K562 (cell line): ENCODE results near the gene CHSY1. TPM values are rescaled to one million over a fixed set of nuclear protein-coding genes. Genes with fewer than 3 reads are reported as not detected.

Source experiments
- ATAC-seq: fragments of 200-7000 bp; cut with Tn5 transposase; 3 replicates; pipeline ENCODE4 v1.9.1; 2020; ENCODE audit warnings: moderate library complexity
- BruUV-seq: library from RNA; stranded (reverse); fragments of 400-500 nt; replicated peaks from 2 replicates; lab custom pipeline; 2021; lab: Mats Ljungman, UMichigan
- CTCF ChIA-PET: fragments of 300-600 bp; formaldehyde crosslinking; extraction: SDS; loops from one replicate; lab custom pipeline; 2021; ENCODE audit warnings: low intra/inter-chr PET ratio; lab: Yijun Ruan, JAX
- POLR2A ChIA-PET: fragments of 300-600, 350-650 bp; sonication (Branson Sonifier 250); formaldehyde crosslinking; extraction: SDS; loops from one replicate; lab custom pipeline; 2021; ENCODE audit warnings: antibody characterized with exemption, inconsistent platforms; lab: Yijun Ruan, JAX
- DNase-seq, 4 experiments: peaks; one replicate each; pipeline versions ENCODE4 v3.0.0 to v3.0.0-alpha.2; 2011 to 2018; ENCODE audit warnings: low spot score in 3 of 4, mixed read lengths in 3 of 4; ENCODE audit errors: extremely low read depth in 1 of 4
- FAIRE-seq: peaks from 2 replicates; lab custom pipeline; 2011; peaks lifted over from hg19 to GRCh38; lab: Jason Lieb, UNC
- H2AFZ ChIP-seq: 2 replicates; pipeline ENCODE4 v1.6.0; 2011; ENCODE audit warnings: low read depth, low read length, control low read depth, inconsistent platforms
- H3K27ac ChIP-seq: fragments of 200-600 bp; 3 replicates; pipeline ENCODE4 v1.8.0; 2011; ENCODE audit warnings: low read depth, mild to moderate bottlenecking, control low read depth, inconsistent platforms, low read length, moderate library complexity, mixed read lengths; ENCODE audit errors: extremely low read depth
- H3K27me3 ChIP-seq, 2 experiments: fragments of 300-600 bp in 1 of 2; 2 replicates in 1 of 2; 3 replicates in 1 of 2; pipeline versions ENCODE4 v1.6.0 to v1.8.0; 2011; ENCODE audit warnings: inconsistent platforms in 2 of 2, low read length in 2 of 2, mild to moderate bottlenecking in 1 of 2, mixed read lengths in 1 of 2, moderate library complexity in 1 of 2; ENCODE audit not compliant: control insufficient read depth in 2 of 2, insufficient read depth in 2 of 2
- H3K36me3 ChIP-seq: fragments of 300-600 bp; 3 replicates; pipeline ENCODE4 v1.8.0; 2011; ENCODE audit warnings: mild to moderate bottlenecking, low read length, inconsistent platforms; ENCODE audit not compliant: control insufficient read depth, insufficient read depth
- H3K4me1 ChIP-seq, 2 experiments: fragments of 200-600 bp in 1 of 2; replicated peaks in 1 of 2; 2 replicates in 1 of 2; 3 replicates in 1 of 2; pipeline versions ENCODE4 v1.5.1 to v1.8.0; 2011; ENCODE audit warnings: inconsistent platforms in 2 of 2, low read length in 2 of 2, mild to moderate bottlenecking in 1 of 2, mixed read lengths in 1 of 2, moderate library complexity in 1 of 2; ENCODE audit not compliant: control insufficient read depth in 2 of 2, insufficient read depth in 2 of 2
- H3K4me2 ChIP-seq: 2 replicates; pipeline ENCODE4 v1.6.1; 2011; ENCODE audit warnings: low read length, control low read depth, inconsistent platforms, mixed read lengths; ENCODE audit not compliant: insufficient read depth
- H3K4me3 ChIP-seq: fragments of 200-600 bp; sonication (generic), shearing (Covaris generic); 2 replicates; pipeline ENCODE4 v1.5.1; 2016; ENCODE audit warnings: control low read depth, inconsistent platforms
- H3K79me2 ChIP-seq: fragments of 200-600 bp; 3 replicates; pipeline ENCODE4 v1.8.0; 2011; ENCODE audit warnings: low read length, inconsistent platforms; ENCODE audit not compliant: control insufficient read depth, insufficient read depth
- H3K9ac ChIP-seq, 2 experiments: 2 replicates each; pipeline versions ENCODE4 v1.6.0 to v1.6.1; 2011; ENCODE audit warnings: low read depth in 2 of 2, low read length in 2 of 2, control low read depth in 1 of 2, inconsistent platforms in 1 of 2, mild to moderate bottlenecking in 1 of 2, mixed read lengths in 1 of 2; ENCODE audit not compliant: insufficient read depth in 1 of 2
- H3K9me1 ChIP-seq: one replicate; pipeline ENCODE4 v1.6.0; 2011; ENCODE audit warnings: inconsistent platforms, mild to moderate bottlenecking, low read length, moderate library complexity; ENCODE audit not compliant: control insufficient read depth, insufficient read depth
- H3K9me3 ChIP-seq: replicated peaks from 2 replicates; pipeline ENCODE4 v1.5.1; 2011; ENCODE audit warnings: low read depth, low read length, inconsistent platforms; ENCODE audit not compliant: control insufficient read depth, insufficient read depth
- H4K20me1 ChIP-seq: replicated peaks from 2 replicates; pipeline ENCODE4 v1.6.1; 2011; ENCODE audit warnings: low read length, inconsistent platforms, mixed read lengths; ENCODE audit not compliant: control insufficient read depth, insufficient read depth
- BDP1 ChIP-seq: IDR thresholded peaks from 3 replicates; pipeline ENCODE4 v1.6.1; 2011; ENCODE audit not compliant: insufficient read length, insufficient read depth
- DNMT1 ChIP-seq: fragments of 450-650 bp; IDR thresholded peaks from 2 replicates; pipeline ENCODE4 v1.6.1; 2016; ENCODE audit warnings: antibody characterized with exemption, mild to moderate bottlenecking
- NONO ChIP-seq, 2 experiments: fragments of 200-400 bp in 1 of 2; fragments of 450-650 bp in 1 of 2; formaldehyde crosslinking in 1 of 2; IDR thresholded peaks; 2 replicates each; pipeline ENCODE4 v1.6.1; 2017; ENCODE audit warnings: low read depth in 2 of 2, mild to moderate bottlenecking in 2 of 2, moderate library complexity in 2 of 2, low read length in 1 of 2
- PTBP1 ChIP-seq: fragments of 200-400 bp; formaldehyde crosslinking; IDR thresholded peaks from 2 replicates; pipeline ENCODE4 v1.6.1; 2017; ENCODE audit warnings: low read depth, low read length
- SETDB1 ChIP-seq: IDR thresholded peaks from one replicate; pipeline ENCODE4 v1.6.1; 2012; ENCODE audit warnings: low read length, control low read depth, inconsistent platforms
- SLC30A9 ChIP-seq: fragments of 250-450 bp; sonication (Bioruptor Pico); IDR thresholded peaks from 2 replicates; pipeline ENCODE4 v1.8.0; 2022; ENCODE audit warnings: mild to moderate bottlenecking, moderate library complexity
- VEZF1 ChIP-seq: fragments of 200-800 bp; sonication (Bioruptor generic); IDR thresholded peaks from 2 replicates; pipeline ENCODE4 v1.6.1; 2017; ENCODE audit warnings: missing genetic modification characterization, missing compliant biosample characterization
- ZKSCAN8 ChIP-seq: fragments of 200-800 bp; sonication (Bioruptor generic); IDR thresholded peaks from 2 replicates; pipeline ENCODE4 v1.6.1; 2016; ENCODE audit warnings: missing genetic modification characterization, missing compliant biosample characterization
- ZNF589 ChIP-seq: fragments of 200-800 bp; sonication (Bioruptor generic); IDR thresholded peaks from 2 replicates; pipeline ENCODE4 v1.6.1; 2016; ENCODE audit warnings: low read depth, missing genetic modification characterization, missing compliant biosample characterization
- ZNF77 ChIP-seq: fragments of 250-450 bp; sonication (Bioruptor Pico); IDR thresholded peaks from 2 replicates; pipeline ENCODE4 v1.5.0; 2020
- WGBS: fragments of 100-300 bp; shearing (Covaris generic); methylation state at CpG from one replicate; pipeline ENCODE4 v1.1.6; 2016; ENCODE audit warnings: low coverage, mixed read lengths; ENCODE audit not compliant: insufficient coverage; ENCODE audit errors: missing lambda C conversion rate; 5-methylcytosine and 5-hydroxymethylcytosine counted together
- in situ Hi-C: fragments of 300-500 bp; cut with MboI; formaldehyde crosslinking; loops from 4 replicates; pipeline ENCODE4 v1.15.0; 2018; ENCODE audit warnings: inconsistent platforms, mixed read lengths
- intact Hi-C: fragments of 100-400 bp; cut with micrococcal nuclease; formaldehyde crosslinking; loops from 2 replicates; pipeline ENCODE4 v1.14.2; 2022
- polyA plus RNA-seq, 8 experiments: library from polyadenylated mRNA; depleted of rRNA in 4 of 8; stranded (reverse) in 5 of 8; unstranded in 3 of 8; fragments of >200 nt; fragmentation: Nextera tagmentation in 2 of 8; fragmentation: Illumina TruSeq in 1 of 8; extraction: Ambion mirVana in 2 of 8; extraction: Trizol in 1 of 8; gene quantifications; 2 replicates each; pipeline versions ENCODE4 v1.2.1 to v1.2.3, GENCODE V29; 2011 to 2014; ENCODE audit warnings: inconsistent platforms in 1 of 8, missing spikeins in 1 of 8
- total RNA-seq, 7 experiments: library from RNA; depleted of rRNA in 6 of 7; stranded (reverse); fragments of >200 nt in 6 of 7; fragmentation: Illumina TruSeq in 2 of 7; extraction: Trizol in 2 of 7; gene quantifications; 2 replicates each; pipeline versions ENCODE4 v1.2.1 to v1.2.3, GENCODE V29; 2011 to 2021; ENCODE audit warnings: low replicate concordance in 1 of 7
- TF ChIP-seq, protein P1 (sequence below): sonication (generic); formaldehyde crosslinking; IDR thresholded peaks from 2 replicates; pipeline ENCODE4 v1.8.0; 2022; ENCODE audit warnings: missing genetic modification reagents, mild to moderate bottlenecking, borderline replicate concordance

Gene CHSY1
- total and polyA plus RNA-seq, 9 of the 15 experiments (the other 6 are each of a cell fraction or from before 2014, with no cell fraction given), result 7.0 to 16.4 (median 13.4) TPM

GRCh38 chr15:101182215-101182614 is 69.6 kb downstream of the CHSY1 start:
- ATAC-seq (no peak), FAIRE-seq (no peak), DNase-seq (no peak)
- intact Hi-C loops (no loop called here), in situ Hi-C loops (no loop called here)
- H3K9me1 ChIP-seq, result no peaks in the 10 kb centered on the region
- no peak overlapping the region for H3K4me3 ChIP-seq
- H3K9ac ChIP-seq, result no peak overlapping the region
- TF ChIP-seq, protein P1, sequence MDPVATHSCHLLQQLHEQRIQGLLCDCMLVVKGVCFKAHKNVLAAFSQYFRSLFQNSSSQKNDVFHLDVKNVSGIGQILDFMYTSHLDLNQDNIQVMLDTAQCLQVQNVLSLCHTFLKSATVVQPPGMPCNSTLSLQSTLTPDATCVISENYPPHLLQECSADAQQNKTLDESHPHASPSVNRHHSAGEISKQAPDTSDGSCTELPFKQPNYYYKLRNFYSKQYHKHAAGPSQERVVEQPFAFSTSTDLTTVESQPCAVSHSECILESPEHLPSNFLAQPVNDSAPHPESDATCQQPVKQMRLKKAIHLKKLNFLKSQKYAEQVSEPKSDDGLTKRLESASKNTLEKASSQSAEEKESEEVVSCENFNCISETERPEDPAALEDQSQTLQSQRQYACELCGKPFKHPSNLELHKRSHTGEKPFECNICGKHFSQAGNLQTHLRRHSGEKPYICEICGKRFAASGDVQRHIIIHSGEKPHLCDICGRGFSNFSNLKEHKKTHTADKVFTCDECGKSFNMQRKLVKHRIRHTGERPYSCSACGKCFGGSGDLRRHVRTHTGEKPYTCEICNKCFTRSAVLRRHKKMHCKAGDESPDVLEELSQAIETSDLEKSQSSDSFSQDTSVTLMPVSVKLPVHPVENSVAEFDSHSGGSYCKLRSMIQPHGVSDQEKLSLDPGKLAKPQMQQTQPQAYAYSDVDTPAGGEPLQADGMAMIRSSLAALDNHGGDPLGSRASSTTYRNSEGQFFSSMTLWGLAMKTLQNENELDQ (CRISPR knock-in tag), result no peak
- TF ChIP-seq ZNF589 (CRISPR knock-in tag) (no peak), SETDB1 (no peak), ZKSCAN8 (CRISPR knock-in tag) (no peak), SLC30A9 (CRISPR knock-in tag) (no peak), VEZF1 (CRISPR knock-in tag) (no peak), ZNF77 (no peak), NONO (IDR thresholded peaks at IDR 0.05; ENCODE audit: low read depth in 2 of 2, low read length in 1 of 2) (no peak), PTBP1 (no peak), BDP1 (no peak), DNMT1 (no peak)
- H3K79me2 ChIP-seq, result peaks cover 2% of the 10 kb centered on the region; the same call in 1 of the 3 replicates
- peaks cover 3 to 10% of the 10 kb centered on the region in 2 experiments; a peak in 3 of 5 replicates for H3K4me1 ChIP-seq
- no peaks in the 10 kb centered on the region for H3K27me3 ChIP-seq
- H3K4me2 ChIP-seq, result no peak overlapping the region
- H4K20me1 ChIP-seq, result no peaks in the 10 kb centered on the region
- peaks cover 11% of the 10 kb centered on the region; the same call in 2 of the 3 replicates for H3K36me3 ChIP-seq
- WGBS, result 68% methylated on average over 4 of the region's 4 CpGs
- H3K27ac ChIP-seq, result no peak overlapping the region
- no peaks in the 10 kb centered on the region for H3K9me3 ChIP-seq
- BruUV-seq, result no TSS peak
- ChIA-PET CTCF (no interaction called here), POLR2A (no interaction called here)
- no peak overlapping the region for H2AFZ ChIP-seq
